Small intestine (tissue), 7 donors: ENCODE data around the gene UGGT2. TPM values are rescaled to one million over a fixed set of nuclear protein-coding genes. Genes with fewer than 3 reads are reported as not detected.

Source experiments
- DNase-seq, 2 donors: peaks; one replicate each; pipeline versions ENCODE4 v3.0.0 to v3.0.0-alpha.2; 2013
- FAIRE-seq: peaks from 2 replicates; lab custom pipeline; 2012; peaks lifted over from hg19 to GRCh38; lab: Jason Lieb, UNC
- H3K27ac ChIP-seq, 3 donors: one replicate each; pipeline ENCODE4 v1.5.1; 2013; ENCODE audit warnings: low read length in 2 of 3, mild to moderate bottlenecking in 2 of 3, control low read depth in 1 of 3, inconsistent platforms in 1 of 3, low read depth in 1 of 3, moderate library complexity in 1 of 3
- H3K27me3 ChIP-seq, 3 donors: one replicate each; pipeline ENCODE4 v1.6.1; 2013; ENCODE audit warnings: low read length in 3 of 3, inconsistent platforms in 1 of 3; ENCODE audit not compliant: control insufficient read depth in 3 of 3, insufficient read depth in 3 of 3
- H3K36me3 ChIP-seq, 3 donors: one replicate each; pipeline ENCODE4 v1.6.1; 2013; ENCODE audit warnings: low read length in 3 of 3, inconsistent platforms in 1 of 3, low read depth in 1 of 3, mild to moderate bottlenecking in 1 of 3, moderate library complexity in 1 of 3; ENCODE audit not compliant: control insufficient read depth in 3 of 3, insufficient read depth in 2 of 3
- H3K4me1 ChIP-seq, 3 donors: one replicate each; pipeline ENCODE4 v1.6.1; 2013; ENCODE audit warnings: low read length in 2 of 3, inconsistent platforms in 1 of 3, low read depth in 1 of 3, mild to moderate bottlenecking in 1 of 3, moderate library complexity in 1 of 3; ENCODE audit not compliant: control insufficient read depth in 3 of 3, insufficient read depth in 2 of 3
- H3K4me3 ChIP-seq, 3 donors: one replicate each; pipeline ENCODE4 v1.5.1; 2013; ENCODE audit warnings: low read length in 3 of 3, control low read depth in 1 of 3, inconsistent platforms in 1 of 3, low read depth in 1 of 3, mild to moderate bottlenecking in 1 of 3, moderate library complexity in 1 of 3
- H3K9me3 ChIP-seq, 2 donors: one replicate each; pipeline ENCODE4 v1.6.1; 2013; ENCODE audit warnings: low read depth in 1 of 2, low read length in 1 of 2; ENCODE audit not compliant: control insufficient read depth in 2 of 2, insufficient read depth in 1 of 2
- WGBS, 3 donors: extraction: QIAGEN DNeasy Blood & Tissue Kit; methylation state at CpG; one replicate each; pipeline ENCODE4 v1.1.7; 2013; 5-methylcytosine and 5-hydroxymethylcytosine counted together
- polyA plus RNA-seq, 4 donors: library from polyadenylated mRNA; stranded (reverse) in 3 of 4; unstranded in 1 of 4; fragments of 200-250 nt in 3 of 4; fragments of 120-200 nt in 1 of 4; gene quantifications; one replicate each; pipeline versions ENCODE4 v1.2.1 to v1.2.3, GENCODE V29; 2013
- donor health status: healthy with polysubstance abuse.
- donor health status: control.
- donor health status: control.
- donor health status: Bipolar disorder and iron deficiency.
- donor health status: healthy.

Gene UGGT2
- polyA plus RNA-seq, 4 donors: 1.6 to 22.8 (median 5.3) TPM

- no peaks in the 10 kb centered on the region for H3K4me1 ChIP-seq
- H3K36me3 ChIP-seq: no peaks in the 10 kb centered on the region
- WGBS, 3 donors: 69 to 77% (median 73%) methylated on average over 2 of the region's 2 CpGs
- H3K4me3 ChIP-seq: no peak overlapping the region
- no peaks in the 10 kb centered on the region for H3K27me3 ChIP-seq
- H3K27ac ChIP-seq: no peak overlapping the region
- DNase-seq (no peak), FAIRE-seq (no peak)
- H3K9me3 ChIP-seq: no peaks in the 10 kb centered on the region
Measured at GRCh38 chr13:95921485-95921884, 131.7 kb downstream of the UGGT2 start.

- WGBS, 3 donors: 81 to 83% (median 82%) methylated on average over 4 of the region's 4 CpGs
- FAIRE-seq: no peak
Measured at GRCh38 chr13:95920485-95920884, 132.7 kb downstream of the UGGT2 start.

GRCh38 chr13:95918860-95919259 lies 134.3 kb downstream of the UGGT2 start:
- H3K4me3 ChIP-seq: no peak overlapping the region
- FAIRE-seq (no peak), DNase-seq (no peak)
- H3K36me3 ChIP-seq: peaks cover 0 to 6% (median 0%) of the 10 kb centered on the region in 3 donors
- 89 to 98% (median 95%) methylated on average over 2 of the region's 2 CpGs for WGBS, 3 donors
- peaks cover 0 to under 1% of the 10 kb centered on the region in 2 donors for H3K9me3 ChIP-seq
- no peak overlapping the region for H3K27ac ChIP-seq
- H3K27me3 ChIP-seq: no peaks in the 10 kb centered on the region
- H3K4me1 ChIP-seq: no peaks in the 10 kb centered on the region

More at GRCh38 chr13:95920485-95920884, 132.7 kb downstream of the UGGT2 start:
- Histone ChIP-seq H3K9me3 (no peaks in the 10 kb centered on the region), H3K4me1 (no peaks in the 10 kb centered on the region), H3K27ac (no peak overlapping the region), H3K4me3 (no peak overlapping the region), H3K36me3 (peaks cover 0 to 6% (median 0%) of the 10 kb centered on the region in 3 donors), H3K27me3 (no peaks in the 10 kb centered on the region)
- DNase-seq: no peak

GRCh38 chr13:95914991-95915501 lies 138.2 kb downstream of the UGGT2 start:
- FAIRE-seq: no peak
- Histone ChIP-seq H3K27me3 (no peaks in the 10 kb centered on the region), H3K27ac (no peak overlapping the region), H3K4me1 (no peaks in the 10 kb centered on the region), H3K9me3 (peaks cover 0 to 2% of the 10 kb centered on the region in 2 donors), H3K36me3 (peaks cover 0 to 6% (median 0%) of the 10 kb centered on the region in 3 donors), H3K4me3 (no peak overlapping the region)
- 91 to 97% (median 91%) methylated on average over 2 of the region's 2 CpGs for WGBS, 3 donors
- no peak for DNase-seq

- H3K9me3 ChIP-seq: peaks cover 0 to 8% of the 10 kb centered on the region in 2 donors
- no peak overlapping the region for H3K27ac ChIP-seq
- H3K36me3 ChIP-seq: peaks cover 0 to 9% (median 0%) of the 10 kb centered on the region in 3 donors
- H3K27me3 ChIP-seq: no peaks in the 10 kb centered on the region
- no peak overlapping the region for H3K4me3 ChIP-seq
- 89 to 93% (median 92%) methylated on average over 12 of the region's 12 CpGs for WGBS, 3 donors
- DNase-seq: no peak
- FAIRE-seq: no peak
- no peaks in the 10 kb centered on the region for H3K4me1 ChIP-seq
Measured at GRCh38 chr13:95906999-95907398, 146.2 kb downstream of the UGGT2 start.

GRCh38 chr13:95903569-95903968 lies 149.6 kb downstream of the UGGT2 start:
- Histone ChIP-seq H3K27ac (no peak overlapping the region), H3K4me3 (no peak overlapping the region), H3K36me3 (peaks cover 0 to 9% (median 0%) of the 10 kb centered on the region in 3 donors), H3K9me3 (peaks cover 0 to 4% of the 10 kb centered on the region in 2 donors), H3K4me1 (no peaks in the 10 kb centered on the region), H3K27me3 (no peaks in the 10 kb centered on the region)
- DNase-seq (no peak), FAIRE-seq (no peak)
- WGBS, 3 donors: 90 to 97% (median 94%) methylated on average over 1 of the region's 1 CpG

GRCh38 chr13:95902741-95903140 lies 150.5 kb downstream of the UGGT2 start:
- H3K27me3 ChIP-seq: no peaks in the 10 kb centered on the region
- no peak overlapping the region for H3K27ac ChIP-seq
- no peak for FAIRE-seq
- WGBS, 3 donors: 60 to 83% (median 72%) methylated on average over 1 of the region's 1 CpG
- peaks cover 0 to 9% (median 0%) of the 10 kb centered on the region in 3 donors for H3K36me3 ChIP-seq
- no peaks in the 10 kb centered on the region for H3K4me1 ChIP-seq
- no peak for DNase-seq
- no peak overlapping the region for H3K4me3 ChIP-seq
- peaks cover 0 to 4% of the 10 kb centered on the region in 2 donors for H3K9me3 ChIP-seq

- DNase-seq: no peak
- Histone ChIP-seq H3K27ac (no peak overlapping the region), H3K4me1 (no peaks in the 10 kb centered on the region), H3K9me3 (no peaks in the 10 kb centered on the region), H3K4me3 (no peak overlapping the region), H3K27me3 (no peaks in the 10 kb centered on the region), H3K36me3 (peaks cover 0 to 3% (median 0%) of the 10 kb centered on the region in 3 donors)
- 92 to 95% (median 93%) methylated on average over 1 of the region's 1 CpG for WGBS, 3 donors
- no peak for FAIRE-seq
Measured at GRCh38 chr13:95898256-95898655, 154.9 kb downstream of the UGGT2 start.

- 69 to 80% (median 72%) methylated on average over 3 of the region's 3 CpGs for WGBS, 3 donors
- DNase-seq: no peak
- no peak for FAIRE-seq
- Histone ChIP-seq H3K9me3 (no peaks in the 10 kb centered on the region), H3K27ac (no peak overlapping the region), H3K4me3 (no peak overlapping the region), H3K27me3 (no peaks in the 10 kb centered on the region), H3K36me3 (peaks cover 0 to 3% (median 0%) of the 10 kb centered on the region in 3 donors), H3K4me1 (no peaks in the 10 kb centered on the region)
Measured at GRCh38 chr13:95896301-95896700, 156.9 kb downstream of the UGGT2 start.
